A549 treated with Hydrocortisone at 1 μM for 4 hours (cell line): ENCODE results near the gene RAB3D. TPM values are rescaled to one million over a fixed set of nuclear protein-coding genes. Genes with fewer than 3 reads are reported as not detected.

ENCODE experiments used
- total RNA-seq: library from RNA; stranded (reverse); fragments of 200-300 nt; extraction: Qiagen RNA extraction; gene quantifications from 5 replicates; pipeline ENCODE4 v1.2.3, GENCODE V29; 2022

The RAB3D gene
- 2.8 to 6.0 TPM (median 3.8 TPM) in 5 replicates for total RNA-seq

GRCh38 chr19:11339254-11340098, at the start of gene RAB3D:
RAB3D (minus strand) TSS chr19:11339657; CDS start chr19:11337399, 2,258 bp downstream.

GRCh38 chr19:11374433-11375142, 35.1 kb upstream of the RAB3D start, which contains the start of gene SWSAP1:
SWSAP1 (plus strand) TSS chr19:11374666; CDS start chr19:11374681, 15 bp downstream.

DNA sequence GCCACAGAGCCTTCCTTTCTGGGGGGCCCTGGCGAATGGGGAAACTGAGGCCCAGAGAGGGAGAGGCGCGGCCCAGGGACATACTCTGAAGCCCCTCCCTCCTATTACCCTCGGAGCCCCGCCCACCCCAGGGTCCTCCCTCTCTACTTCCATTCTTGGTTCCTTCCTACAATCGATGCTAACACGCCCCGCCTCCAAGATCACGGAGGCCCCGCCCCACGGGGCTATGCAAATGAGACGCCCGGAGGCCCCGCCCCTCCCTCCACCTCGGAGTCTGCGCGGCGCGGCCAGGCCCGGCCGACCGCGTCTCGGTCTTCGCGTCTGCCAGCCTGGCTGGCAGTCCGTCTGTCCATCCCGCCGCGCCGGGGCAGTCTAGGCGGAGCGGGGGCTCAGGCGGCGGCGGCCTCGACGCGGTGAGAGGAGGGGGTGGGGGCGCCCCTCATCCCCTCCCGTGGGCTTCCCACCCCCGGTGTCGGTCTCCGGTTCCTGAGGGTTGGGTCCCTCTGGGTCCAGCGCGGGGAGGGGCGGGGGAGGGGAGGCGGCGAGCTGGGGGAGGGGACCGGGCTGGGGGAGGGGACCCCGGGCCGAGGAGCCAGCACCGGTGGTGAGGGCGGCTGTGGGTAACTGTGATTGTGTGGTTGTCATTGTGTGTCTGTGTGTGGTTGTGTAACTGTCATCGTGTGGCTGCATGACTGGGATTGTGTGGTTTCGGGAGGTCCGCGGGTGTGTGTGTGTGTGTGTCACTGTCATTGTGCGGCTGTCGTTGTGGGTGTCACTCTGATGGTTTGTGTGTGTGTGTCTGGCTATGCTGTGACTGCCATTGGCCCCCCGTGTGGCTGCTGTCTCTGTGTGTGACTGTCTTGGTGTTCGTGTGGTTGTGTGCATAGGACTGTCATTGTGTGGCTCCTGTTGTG, 16.0 kb upstream of the RAB3D start, which contains the start of gene PLPPR2:
Gene PLPPR2 (plus strand): TSS at position 273 of the 914 bp plus-strand sequence. CDS start 2,242 bp downstream, outside the sequence.

GRCh38 chr19:11346104-11346940, 6.9 kb upstream of the RAB3D start, which contains the start of the genes CCDC159 and TMEM205:
CCDC159 (plus strand) TSS chr19:11346519; CDS start chr19:11346607, 88 bp downstream.
TMEM205 (minus strand) TSS chr19:11346268; CDS start chr19:11345619, 649 bp downstream.

GRCh38 chr19:11295665-11296245, 43.7 kb downstream of the RAB3D start, which contains the start of gene TSPAN16:
TSPAN16 (plus strand) TSS chr19:11296160; CDS start chr19:11296298, 138 bp downstream.

Other genes with a start within 250 kb of the RAB3D start
- gene SPC24, start 183.9 kb downstream of the RAB3D start, total RNA-seq: 15.2 to 22.2 TPM (median 20.0 TPM) in 5 replicates
- gene KANK2, start 142.1 kb downstream of the RAB3D start, total RNA-seq: 38.3 to 64.7 TPM (median 53.7 TPM) in 5 replicates
- not detected in 5 replicates for gene ANGPTL8, start 100.0 kb downstream of the RAB3D start, total RNA-seq
- gene DOCK6, start 77.1 kb downstream of the RAB3D start, total RNA-seq: 7.9 to 10.2 TPM (median 9.3 TPM) in 5 replicates
- not detected in 5 replicates for gene TSPAN16, start 43.5 kb downstream of the RAB3D start, total RNA-seq
- 88.3 to 128 TPM (median 107 TPM) in 5 replicates for gene TMEM205, start 6.6 kb upstream of the RAB3D start, total RNA-seq
- gene CCDC159, start 6.9 kb upstream of the RAB3D start, total RNA-seq: 3.6 to 4.9 TPM (median 4.6 TPM) in 5 replicates
- 7.5 to 9.7 TPM (median 8.9 TPM) in 5 replicates for gene PLPPR2, start 15.8 kb upstream of the RAB3D start, total RNA-seq
- 1.3 to 2.4 TPM (median 1.8 TPM) in 5 replicates for gene SWSAP1, start 35.0 kb upstream of the RAB3D start, total RNA-seq
- 3.0 to 4.9 TPM (median 4.0 TPM) in 5 replicates for gene EPOR, start 44.7 kb upstream of the RAB3D start, total RNA-seq
- 0.92 to 1.8 TPM (median 1.3 TPM) in 5 replicates for gene RGL3, start 79.7 kb upstream of the RAB3D start, total RNA-seq
- 0.92 to 2.2 TPM (median 1.0 TPM) in 5 replicates for gene ODAD3, start 95.5 kb upstream of the RAB3D start, total RNA-seq
- gene PRKCSH, start 96.0 kb upstream of the RAB3D start, total RNA-seq: 242 to 279 TPM (median 253 TPM) in 5 replicates
- gene ELAVL3, start 141.4 kb upstream of the RAB3D start, total RNA-seq: 0.07 to 0.38 TPM (median 0.22 TPM) in 5 replicates
- 2.4 to 4.7 TPM (median 3.6 TPM) in 5 replicates for gene ZNF653, start 166.2 kb upstream of the RAB3D start, total RNA-seq
- 27.8 to 31.4 TPM (median 29.9 TPM) in 5 replicates for gene ECSIT, start 189.5 kb upstream of the RAB3D start, total RNA-seq
- gene CNN1, start 199.2 kb upstream of the RAB3D start, total RNA-seq: 0.20 to 0.46 TPM (median 0.35 TPM) in 5 replicates
- gene ELOF1, start 219.6 kb upstream of the RAB3D start, total RNA-seq: 85.6 to 112 TPM (median 95.1 TPM) in 5 replicates
- gene ACP5, start 238.0 kb upstream of the RAB3D start, total RNA-seq: 0.15 to 0.33 TPM (median 0.26 TPM) in 4 of 5 replicates, not detected in the other